ENCODE measurements around the gene VWCE. TPM values are rescaled to one million over a fixed set of nuclear protein-coding genes. Genes with fewer than 3 reads are reported as not detected.

VWCE gene, protein sequence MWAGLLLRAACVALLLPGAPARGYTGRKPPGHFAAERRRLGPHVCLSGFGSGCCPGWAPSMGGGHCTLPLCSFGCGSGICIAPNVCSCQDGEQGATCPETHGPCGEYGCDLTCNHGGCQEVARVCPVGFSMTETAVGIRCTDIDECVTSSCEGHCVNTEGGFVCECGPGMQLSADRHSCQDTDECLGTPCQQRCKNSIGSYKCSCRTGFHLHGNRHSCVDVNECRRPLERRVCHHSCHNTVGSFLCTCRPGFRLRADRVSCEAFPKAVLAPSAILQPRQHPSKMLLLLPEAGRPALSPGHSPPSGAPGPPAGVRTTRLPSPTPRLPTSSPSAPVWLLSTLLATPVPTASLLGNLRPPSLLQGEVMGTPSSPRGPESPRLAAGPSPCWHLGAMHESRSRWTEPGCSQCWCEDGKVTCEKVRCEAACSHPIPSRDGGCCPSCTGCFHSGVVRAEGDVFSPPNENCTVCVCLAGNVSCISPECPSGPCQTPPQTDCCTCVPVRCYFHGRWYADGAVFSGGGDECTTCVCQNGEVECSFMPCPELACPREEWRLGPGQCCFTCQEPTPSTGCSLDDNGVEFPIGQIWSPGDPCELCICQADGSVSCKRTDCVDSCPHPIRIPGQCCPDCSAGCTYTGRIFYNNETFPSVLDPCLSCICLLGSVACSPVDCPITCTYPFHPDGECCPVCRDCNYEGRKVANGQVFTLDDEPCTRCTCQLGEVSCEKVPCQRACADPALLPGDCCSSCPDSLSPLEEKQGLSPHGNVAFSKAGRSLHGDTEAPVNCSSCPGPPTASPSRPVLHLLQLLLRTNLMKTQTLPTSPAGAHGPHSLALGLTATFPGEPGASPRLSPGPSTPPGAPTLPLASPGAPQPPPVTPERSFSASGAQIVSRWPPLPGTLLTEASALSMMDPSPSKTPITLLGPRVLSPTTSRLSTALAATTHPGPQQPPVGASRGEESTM
- 9.4 and 10.9 TPM in 2 replicates for total RNA-seq

DNA sequence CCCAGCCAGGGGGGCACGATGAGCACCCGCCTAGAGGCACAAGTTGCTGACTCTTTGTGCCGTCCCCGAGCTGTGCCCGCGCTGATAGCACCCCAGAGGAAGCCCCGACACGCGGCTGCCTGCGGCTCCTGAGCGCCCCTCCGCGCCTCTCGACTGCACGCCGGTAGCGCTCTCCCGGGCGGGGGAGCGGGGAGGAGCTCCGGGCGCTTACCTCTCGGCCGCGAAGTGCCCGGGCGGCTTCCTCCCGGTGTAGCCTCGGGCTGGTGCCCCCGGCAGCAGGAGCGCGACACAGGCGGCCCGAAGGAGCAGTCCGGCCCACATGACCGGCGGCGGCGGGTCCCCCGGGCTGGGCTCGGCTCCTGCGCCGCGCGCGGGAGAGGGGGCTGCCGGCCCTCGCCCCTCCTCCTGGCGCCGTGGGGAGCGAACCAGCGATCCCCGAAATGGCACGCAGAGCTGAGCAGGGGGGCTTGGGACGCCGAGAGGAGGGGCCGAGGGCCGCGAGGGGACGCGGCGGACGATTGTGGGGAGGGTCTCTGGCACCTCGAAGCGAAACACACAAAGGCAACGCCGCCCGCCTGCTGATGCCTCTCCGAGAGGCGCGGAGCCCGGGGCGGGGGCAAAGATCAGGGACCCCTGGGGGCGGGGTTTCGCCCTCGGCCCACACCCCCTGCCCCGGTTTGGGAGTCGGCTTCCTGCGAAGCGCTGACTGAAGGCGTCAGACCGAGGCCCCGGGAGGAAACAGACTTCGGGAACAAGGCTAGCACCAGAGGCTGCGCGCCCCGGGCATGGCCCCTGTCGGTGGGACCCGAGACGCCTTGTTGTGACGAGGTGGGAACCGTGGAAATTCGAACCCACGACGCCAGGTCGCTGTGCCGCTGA lies at the start of gene VWCE:
Gene VWCE (minus strand): TSS at position 600 of the 879 bp plus-strand sequence. CDS start 279 bp downstream, at position 321.
- Mint-ChIP-seq H3K27me3 (ENCODE audit: insufficient read depth) (peaks cover 16% of the 10 kb centered on the region), H3K27ac (peak within 1 kb of the TSS; percentile 79), H3K9me3 (no peaks in the 10 kb centered on the region), H3K36me3 (ENCODE audit: low read depth) (peaks cover 30% of the 10 kb centered on the region), H3K4me3 (peak within 1 kb of the TSS; percentile 83), H3K4me1 (ENCODE audit: low read depth) (peaks cover 28% of the 10 kb centered on the region)
- intact Hi-C loops (cut with micrococcal nuclease): loop anchor here (1.0 to 2.0 kb wide), 3 partner anchors 38 to 67 kb away; partner anchors contain the start of genes DDB1, TKFC and TMEM138
- DNase-seq (ENCODE audit: low spot score): peak; percentile 64

DNA sequence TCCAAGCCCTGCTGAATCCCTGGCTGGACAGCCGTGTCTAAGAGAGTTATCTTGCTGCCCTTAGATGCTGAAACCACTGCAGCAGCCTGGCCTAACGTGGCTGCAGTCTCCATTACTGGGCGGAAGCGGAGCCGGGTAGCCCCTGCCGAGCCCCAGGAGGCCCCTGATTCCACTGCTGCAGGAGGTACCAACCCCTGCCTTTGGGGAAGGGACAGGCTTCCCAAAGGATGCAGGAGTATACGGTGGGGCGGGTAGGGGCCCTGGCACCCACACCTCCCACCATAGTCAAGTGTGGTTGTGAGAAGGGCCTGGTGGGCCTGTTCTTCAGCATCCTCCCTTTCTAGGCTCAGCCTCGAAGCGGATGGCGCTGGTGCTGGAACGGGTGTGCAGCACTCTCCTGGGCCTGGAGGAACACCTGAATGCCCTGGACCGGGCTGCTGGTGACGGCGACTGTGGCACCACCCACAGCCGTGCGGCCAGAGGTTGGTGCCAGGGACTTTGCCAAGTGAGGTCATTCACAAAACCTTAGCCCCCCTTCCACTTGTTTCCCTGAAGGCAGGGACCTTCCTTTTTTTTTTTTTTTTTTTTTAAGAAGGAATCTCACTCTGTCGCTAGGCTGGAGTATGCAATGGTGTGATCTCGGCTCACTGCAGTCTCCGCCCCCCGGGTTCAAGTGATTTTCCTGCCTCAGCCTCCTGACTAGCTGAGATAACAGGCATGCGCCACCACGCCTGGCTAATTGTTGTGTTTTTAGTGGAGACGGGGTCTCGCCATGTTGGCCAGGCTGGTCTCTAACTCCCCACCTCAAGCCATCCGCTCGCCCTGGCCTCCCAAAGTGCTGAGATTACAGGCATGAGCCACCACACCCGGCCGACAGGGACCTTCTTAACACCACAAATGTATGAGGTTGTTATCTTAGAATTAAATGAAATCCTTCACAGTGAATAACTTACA lies 49.0 kb upstream of the VWCE start:
- H3K36me3 Mint-ChIP-seq (ENCODE audit: low read depth): peaks cover 3% of the 10 kb centered on the region

DNA sequence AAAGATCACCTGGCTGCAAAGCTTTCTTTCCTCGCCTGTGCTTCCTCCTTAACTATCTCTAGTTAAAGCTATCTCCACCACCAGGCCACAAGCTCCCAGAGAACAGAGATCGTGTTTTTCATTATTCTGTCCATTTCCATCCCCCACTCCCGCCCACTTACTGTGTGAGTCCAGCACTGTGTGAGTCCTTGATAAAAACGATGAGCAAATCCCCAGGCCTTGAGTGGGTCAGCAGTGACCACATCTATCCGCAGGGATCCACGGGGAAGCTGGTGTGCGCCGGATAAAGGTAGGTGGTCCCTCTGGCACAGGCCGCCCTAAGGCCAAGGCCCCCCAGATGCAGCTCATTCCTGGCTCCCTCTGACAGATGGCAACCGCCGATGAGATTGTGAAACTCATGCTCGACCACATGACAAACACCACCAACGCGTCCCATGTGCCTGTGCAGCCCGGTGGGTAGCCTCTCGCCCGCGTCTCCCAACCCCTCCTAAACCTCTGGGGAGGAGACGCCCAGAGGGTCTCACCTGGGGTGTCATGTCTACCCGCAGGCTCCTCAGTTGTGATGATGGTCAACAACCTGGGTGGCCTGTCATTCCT lies 47.2 kb upstream of the VWCE start:
- H3K27ac Mint-ChIP-seq: no peak overlapping the region
- intact Hi-C loops (cut with micrococcal nuclease): no loop called here

More for the DNA sequence above, 49.0 kb upstream of the VWCE start:
- Mint-ChIP-seq H3K27me3 (ENCODE audit: insufficient read depth) (no peaks in the 10 kb centered on the region), H3K4me1 (ENCODE audit: low read depth) (no peaks in the 10 kb centered on the region), H3K27ac (no peak overlapping the region), H3K4me3 (no peak overlapping the region), H3K9me3 (no peaks in the 10 kb centered on the region)
- DNase-seq (ENCODE audit: low spot score): no peak
- intact Hi-C loops (cut with micrococcal nuclease): no loop called here

DNA sequence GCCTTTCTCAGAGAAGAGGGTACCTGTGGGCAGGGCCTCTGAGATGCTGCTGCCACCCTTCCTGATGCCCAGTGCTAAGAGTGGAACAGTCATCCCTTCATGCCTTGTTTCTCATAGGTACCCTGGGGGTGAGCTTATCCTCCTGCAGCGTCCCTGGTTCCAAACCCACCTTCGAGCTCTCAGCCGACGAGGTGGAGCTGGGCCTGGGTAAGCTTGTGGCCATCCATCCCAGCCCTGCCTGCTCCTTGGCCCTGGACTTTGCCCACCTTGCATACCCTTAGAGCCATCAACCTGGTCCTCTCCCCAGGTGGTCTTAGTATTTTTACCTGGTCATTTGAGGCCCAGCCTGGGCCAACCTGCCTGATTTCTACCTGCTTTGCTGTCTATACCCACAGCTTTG lies 46.6 kb upstream of the VWCE start:
- Mint-ChIP-seq H3K4me1 (ENCODE audit: low read depth) (no peaks in the 10 kb centered on the region), H3K27ac (no peak overlapping the region), H3K36me3 (ENCODE audit: low read depth) (peaks cover 3% of the 10 kb centered on the region), H3K9me3 (no peaks in the 10 kb centered on the region), H3K4me3 (no peak overlapping the region), H3K27me3 (ENCODE audit: insufficient read depth) (no peaks in the 10 kb centered on the region)
- intact Hi-C loops (cut with micrococcal nuclease): no loop called here
- no peak for DNase-seq (ENCODE audit: low spot score)

More for the DNA sequence above, 47.2 kb upstream of the VWCE start:
- DNase-seq (ENCODE audit: low spot score): no peak
- Mint-ChIP-seq H3K4me3 (no peak overlapping the region), H3K4me1 (ENCODE audit: low read depth) (no peaks in the 10 kb centered on the region), H3K27me3 (ENCODE audit: insufficient read depth) (no peaks in the 10 kb centered on the region), H3K36me3 (ENCODE audit: low read depth) (peaks cover 3% of the 10 kb centered on the region), H3K9me3 (no peaks in the 10 kb centered on the region)

DNA sequence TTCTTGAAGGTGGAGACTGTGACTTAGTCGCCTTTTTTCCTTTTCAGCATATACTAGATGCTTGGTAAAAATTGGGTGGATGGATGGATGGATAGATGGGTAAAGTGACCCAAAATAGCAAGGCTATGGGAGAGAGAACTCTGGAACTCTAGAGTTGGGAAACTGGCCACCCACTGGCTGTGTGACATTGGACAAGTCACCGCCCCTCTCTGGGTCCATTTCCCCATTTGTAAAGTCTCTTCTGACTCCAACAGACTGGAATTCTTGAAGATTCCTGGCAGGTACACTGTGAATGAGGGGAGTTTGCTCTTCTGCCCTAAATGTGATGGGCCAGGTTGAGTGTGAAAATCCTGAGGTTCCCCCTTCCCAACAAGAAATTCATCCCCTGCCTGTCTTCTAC lies 45.9 kb upstream of the VWCE start:
- no peak overlapping the region for H3K4me3 Mint-ChIP-seq
- H3K4me1 Mint-ChIP-seq (ENCODE audit: low read depth): peaks cover 6% of the 10 kb centered on the region
- H3K27me3 Mint-ChIP-seq (ENCODE audit: insufficient read depth): no peaks in the 10 kb centered on the region
- intact Hi-C loops (cut with micrococcal nuclease): no loop called here
- H3K9me3 Mint-ChIP-seq: no peaks in the 10 kb centered on the region
- peaks cover 3% of the 10 kb centered on the region for H3K36me3 Mint-ChIP-seq (ENCODE audit: low read depth)
- no peak for DNase-seq (ENCODE audit: low spot score)
- H3K27ac Mint-ChIP-seq: no peak overlapping the region

DNA sequence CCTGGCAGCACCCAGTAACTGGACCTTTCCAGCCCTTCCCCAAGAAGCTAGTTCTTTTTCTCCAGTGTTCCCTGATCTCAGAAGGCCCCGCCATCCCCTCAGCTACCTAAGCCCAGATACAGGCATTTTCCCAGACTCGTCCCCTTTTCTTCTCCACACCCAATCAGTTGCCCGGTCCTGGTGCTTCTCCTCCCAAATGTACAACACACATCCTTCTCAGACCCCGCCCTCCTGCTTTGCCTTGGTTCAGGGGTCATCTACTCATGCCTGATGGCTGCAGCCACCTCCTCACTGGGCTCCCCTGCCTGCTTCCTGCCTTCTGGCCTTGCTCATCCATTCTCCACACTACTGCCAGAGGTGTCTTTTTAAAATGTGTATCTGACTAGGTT lies 44.4 kb upstream of the VWCE start:
- DNase-seq (ENCODE audit: low spot score): no peak
- peaks cover 14% of the 10 kb centered on the region for H3K4me1 Mint-ChIP-seq (ENCODE audit: low read depth)
- no peaks in the 10 kb centered on the region for H3K27me3 Mint-ChIP-seq (ENCODE audit: insufficient read depth)
- no peaks in the 10 kb centered on the region for H3K9me3 Mint-ChIP-seq
- no peak overlapping the region for H3K27ac Mint-ChIP-seq
- H3K36me3 Mint-ChIP-seq (ENCODE audit: low read depth): no peaks in the 10 kb centered on the region
- no peak overlapping the region for H3K4me3 Mint-ChIP-seq
- intact Hi-C loops (cut with micrococcal nuclease): loop anchor here (10.0 kb wide), 2 partner anchors 85 to 175 kb away; no protein-coding TSS in a partner anchor

DNA sequence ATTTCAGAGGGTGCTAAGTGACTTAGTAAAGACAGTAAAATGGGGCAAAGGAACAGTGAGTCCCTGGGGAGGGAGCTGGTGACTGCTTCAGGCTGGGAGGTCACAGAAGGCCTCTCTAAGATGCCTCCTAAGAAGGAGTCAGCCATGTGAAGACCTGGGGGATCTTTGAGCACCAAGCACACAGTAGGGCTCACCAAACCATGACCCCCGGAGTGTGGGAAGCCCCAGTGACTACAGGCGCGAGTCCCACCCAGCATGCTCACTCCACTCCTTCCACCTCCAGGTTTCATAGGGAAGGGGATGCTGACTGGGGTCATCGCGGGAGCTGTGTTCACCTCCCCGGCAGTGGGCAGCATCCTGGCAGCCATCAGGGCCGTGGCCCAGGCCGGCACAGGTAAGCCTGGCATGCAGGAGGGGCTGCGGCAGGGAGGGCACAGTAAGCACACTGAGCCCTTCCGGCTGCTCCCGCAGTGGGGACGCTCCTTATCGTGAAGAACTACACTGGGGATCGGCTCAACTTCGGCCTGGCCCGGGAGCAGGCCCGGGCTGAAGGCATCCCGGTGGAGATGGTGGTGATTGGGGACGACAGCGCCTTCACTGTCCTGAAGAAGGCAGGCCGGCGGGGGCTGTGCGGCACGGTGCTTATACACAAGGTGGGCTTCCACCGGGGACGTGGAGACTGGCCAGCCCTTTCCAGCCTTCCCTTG lies 43.8 kb upstream of the VWCE start:
- intact Hi-C loops (cut with micrococcal nuclease): loop anchor here (10.0 kb wide), 2 partner anchors 84 to 176 kb away; no protein-coding TSS in a partner anchor
- H3K4me1 Mint-ChIP-seq (ENCODE audit: low read depth): peaks cover 20% of the 10 kb centered on the region

DNA sequence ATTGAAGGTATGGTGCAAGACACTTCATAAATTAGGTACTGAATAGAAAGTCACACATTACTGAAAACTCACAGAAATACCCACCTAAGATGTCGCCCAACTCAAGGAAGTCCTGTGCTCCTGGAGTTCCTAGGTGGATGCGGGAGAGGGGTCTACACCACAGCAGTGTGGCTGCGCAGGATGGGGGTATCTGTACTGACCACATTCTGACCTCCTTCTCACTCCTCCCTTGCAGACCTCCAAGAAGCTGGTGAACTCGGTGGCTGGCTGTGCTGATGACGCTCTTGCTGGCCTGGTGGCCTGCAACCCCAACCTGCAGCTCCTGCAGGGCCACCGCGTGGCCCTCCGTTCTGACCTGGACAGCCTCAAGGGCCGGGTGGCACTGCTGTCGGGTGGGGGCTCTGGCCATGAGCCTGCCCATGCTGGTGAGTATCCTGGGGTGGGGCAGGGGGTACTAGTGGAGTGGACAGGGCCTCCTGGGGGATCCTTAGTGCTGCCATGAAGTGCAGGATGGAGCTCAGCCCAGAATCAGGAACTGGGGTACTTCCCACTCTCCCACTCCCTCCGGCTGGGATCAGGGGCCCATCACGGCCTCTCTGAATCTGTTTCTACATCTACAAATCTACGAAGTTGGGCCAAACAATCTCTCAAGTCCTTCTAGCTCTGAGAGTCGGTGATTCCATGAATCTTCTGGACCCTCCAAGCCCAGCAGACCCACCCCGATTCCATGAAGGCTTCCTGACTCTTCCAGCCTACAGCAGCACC lies 42.8 kb upstream of the VWCE start:
- Mint-ChIP-seq H3K9me3 (no peaks in the 10 kb centered on the region), H3K27me3 (ENCODE audit: insufficient read depth) (no peaks in the 10 kb centered on the region), H3K4me3 (no peak overlapping the region), H3K4me1 (ENCODE audit: low read depth) (peaks cover 27% of the 10 kb centered on the region), H3K27ac (no peak overlapping the region), H3K36me3 (ENCODE audit: low read depth) (no peaks in the 10 kb centered on the region)
- intact Hi-C loops (cut with micrococcal nuclease): loop anchor here (10.0 kb wide), 2 partner anchors 83 to 177 kb away; no protein-coding TSS in a partner anchor
- no peak for DNase-seq (ENCODE audit: low spot score)

More for the DNA sequence above, 43.8 kb upstream of the VWCE start:
- DNase-seq (ENCODE audit: low spot score): no peak
- H3K27me3 Mint-ChIP-seq (ENCODE audit: insufficient read depth): no peaks in the 10 kb centered on the region
- H3K9me3 Mint-ChIP-seq: no peaks in the 10 kb centered on the region
- no peak overlapping the region for H3K27ac Mint-ChIP-seq
- H3K36me3 Mint-ChIP-seq (ENCODE audit: low read depth): no peaks in the 10 kb centered on the region
- H3K4me3 Mint-ChIP-seq: no peak overlapping the region

DNA sequence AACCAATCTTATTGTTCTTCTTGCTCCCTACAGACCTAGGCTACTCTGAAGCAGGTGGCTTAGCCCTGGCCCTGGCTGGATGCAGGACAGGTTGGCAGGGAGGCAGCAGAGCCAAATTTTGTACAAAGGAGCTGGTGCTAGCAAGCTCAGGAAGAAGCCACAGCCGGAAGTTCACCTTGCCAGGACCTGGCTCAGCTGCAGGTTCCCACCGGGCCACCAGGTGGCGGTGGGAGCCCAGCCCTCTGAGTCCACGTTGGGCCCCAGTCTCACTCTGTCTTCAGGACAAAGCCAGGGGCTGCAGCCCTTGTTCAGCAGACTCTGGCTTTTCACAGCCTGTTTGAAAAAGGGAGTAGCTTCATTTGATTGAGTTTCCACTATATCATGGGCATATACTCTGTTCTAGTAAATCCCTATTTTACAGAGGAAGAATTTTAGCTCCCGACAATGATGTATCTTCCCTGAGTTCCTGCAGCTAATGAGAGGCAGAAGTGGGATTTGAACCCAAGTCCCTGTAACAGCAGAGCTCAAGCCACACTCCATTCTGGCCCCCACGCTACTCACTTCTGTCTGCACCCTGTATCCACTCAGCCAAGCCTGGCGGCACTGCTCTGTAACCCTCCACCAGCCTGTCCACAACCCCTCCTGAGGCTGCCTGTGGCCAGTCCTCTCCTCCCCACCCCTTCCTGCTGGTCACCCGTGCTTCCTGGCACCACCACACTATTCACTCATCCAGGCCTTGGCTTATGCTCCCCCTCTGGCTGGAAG lies 41.2 kb upstream of the VWCE start:
- H3K4me1 Mint-ChIP-seq (ENCODE audit: low read depth): peaks cover 37% of the 10 kb centered on the region

More for the DNA sequence above, 41.2 kb upstream of the VWCE start:
- peak; percentile 78 for DNase-seq (ENCODE audit: low spot score)
- Mint-ChIP-seq H3K4me3 (no peak overlapping the region), H3K27ac (peak overlapping the region; percentile 63), H3K27me3 (ENCODE audit: insufficient read depth) (no peaks in the 10 kb centered on the region), H3K36me3 (ENCODE audit: low read depth) (peaks cover 5% of the 10 kb centered on the region), H3K9me3 (no peaks in the 10 kb centered on the region)
- intact Hi-C loops (cut with micrococcal nuclease): loop anchor here (1.0 to 10.0 kb wide), 6 partner anchors 49 to 178 kb away; partner anchors contain the start of genes CPSF7 and TMEM216

All from activated T-helper 1 cell treated with anti-CD3 and anti-CD28 coated beads, Interleukin-12 subunit alpha, Interleukin-12 subunit beta, Interleukin-2, Interleukin-4 antibody, amounts not matched to agents 30 ng/mL and 10 ng/mL and 1 ng/mL, durations not matched to agents 14 hours and 24 hours and 36 hours (primary cell).